Sigmoid colon (tissue), 4 donors: ENCODE results near the gene HID1.

Experiments
- CTCF ChIP-seq, 4 experiments: fragments of 450-650 bp in 3 of 4; fragments of 200-600 bp in 1 of 4; IDR thresholded peaks; one replicate each; pipeline ENCODE4 v1.5.1; 2016 to 2019; ENCODE audit warnings: antibody characterized with exemption in 4 of 4, mild to moderate bottlenecking in 3 of 4, moderate library complexity in 2 of 4
- POLR2AphosphoS5 ChIP-seq, 4 donors: sonication (generic); formaldehyde crosslinking; IDR thresholded peaks; one replicate each; pipeline ENCODE4 v1.6.1; 2017; ENCODE audit warnings: antibody characterized with exemption in 4 of 4

GRCh38 chr17:74949455-74950115 lies 23.0 kb downstream of the HID1 start:
- TF ChIP-seq CTCF (IDR thresholded peaks at IDR 0.05) (no peak), POLR2AphosphoS5 (IDR thresholded peaks at IDR 0.05) (no peak)
